Astrocyte (in vitro differentiated cells and primary cell): ENCODE measurements around the gene KCNK15. TPM values are rescaled to one million over a fixed set of nuclear protein-coding genes. Genes with fewer than 3 reads are reported as not detected.

Experiments
- DNase-seq: peaks from one replicate; pipeline ENCODE4 v3.0.0-alpha.2; 2010; ENCODE audit warnings: low read depth
- FAIRE-seq: peaks from 2 replicates; lab custom pipeline; 2011; peaks lifted over from hg19 to GRCh38; lab: Jason Lieb, UNC
- H2AFZ ChIP-seq: 2 replicates; pipeline ENCODE4 v1.6.0; 2012; ENCODE audit warnings: low read depth, low read length, inconsistent platforms
- H3K27ac ChIP-seq: 2 replicates; pipeline ENCODE4 v1.5.1; 2011; ENCODE audit warnings: low read depth, low read length, inconsistent platforms
- H3K27me3 ChIP-seq: 2 replicates; pipeline ENCODE4 v1.6.0; 2011; ENCODE audit warnings: low read length, inconsistent platforms; ENCODE audit not compliant: insufficient read depth
- H3K36me3 ChIP-seq: 2 replicates; pipeline ENCODE4 v1.5.1; 2011; ENCODE audit warnings: low read length, inconsistent platforms; ENCODE audit not compliant: insufficient read depth
- H3K4me1 ChIP-seq: 2 replicates; pipeline ENCODE4 v1.5.1; 2011; ENCODE audit warnings: low read length, inconsistent platforms; ENCODE audit not compliant: insufficient read depth
- H3K4me2 ChIP-seq: 2 replicates; pipeline ENCODE4 v1.6.0; 2012; ENCODE audit warnings: low read length, inconsistent platforms
- H3K4me3 ChIP-seq: 2 replicates; pipeline ENCODE4 v1.5.1; 2011; ENCODE audit warnings: low read depth, mild to moderate bottlenecking, low read length, inconsistent platforms; ENCODE audit not compliant: insufficient read depth
- H3K79me2 ChIP-seq: 2 replicates; pipeline ENCODE4 v1.6.0; 2012; ENCODE audit warnings: mild to moderate bottlenecking, low read length, inconsistent platforms; ENCODE audit not compliant: insufficient read depth
- H3K9ac ChIP-seq: 2 replicates; pipeline ENCODE4 v1.6.0; 2012; ENCODE audit warnings: mild to moderate bottlenecking, low read length, inconsistent platforms
- H3K9me3 ChIP-seq: 2 replicates; pipeline ENCODE4 v1.5.1; 2012; ENCODE audit warnings: low read depth, mild to moderate bottlenecking, low read length, inconsistent platforms; ENCODE audit not compliant: insufficient read depth
- H4K20me1 ChIP-seq: 2 replicates; pipeline ENCODE4 v1.6.0; 2012; ENCODE audit warnings: low read length, inconsistent platforms; ENCODE audit not compliant: insufficient read depth
- H3K27ac Mint-ChIP-seq: one replicate; pipeline ENCODE4 v1.8.0; 2021; ENCODE audit warnings: mild to moderate bottlenecking, mixed read lengths; ENCODE audit not compliant: unreplicated experiment
- H3K27me3 Mint-ChIP-seq: one replicate; pipeline ENCODE4 v1.8.0; 2021; ENCODE audit warnings: low read depth, mixed read lengths; ENCODE audit not compliant: unreplicated experiment
- H3K36me3 Mint-ChIP-seq: one replicate; pipeline ENCODE4 v1.8.0; 2021; ENCODE audit warnings: low read depth, mixed read lengths; ENCODE audit not compliant: unreplicated experiment
- H3K4me1 Mint-ChIP-seq: one replicate; pipeline ENCODE4 v1.8.0; 2021; ENCODE audit warnings: low read depth, mixed read lengths; ENCODE audit not compliant: unreplicated experiment
- H3K4me3 Mint-ChIP-seq: one replicate; pipeline ENCODE4 v1.8.0; 2021; ENCODE audit warnings: mild to moderate bottlenecking, moderate library complexity, mixed read lengths; ENCODE audit not compliant: unreplicated experiment
- H3K9me3 Mint-ChIP-seq: one replicate; pipeline ENCODE4 v1.8.0; 2021; ENCODE audit warnings: mild to moderate bottlenecking, mixed read lengths; ENCODE audit not compliant: unreplicated experiment
- CTCF ChIP-seq: IDR thresholded peaks from 2 replicates; pipeline ENCODE4 v1.5.1; 2011; ENCODE audit warnings: low read depth, mild to moderate bottlenecking, inconsistent platforms, low read length, moderate library complexity; ENCODE audit not compliant: insufficient read depth
- EZH2 ChIP-seq: IDR thresholded peaks from 2 replicates; pipeline ENCODE4 v1.6.1; 2012; ENCODE audit warnings: mild to moderate bottlenecking, low read length, inconsistent platforms; ENCODE audit not compliant: insufficient read depth
- total RNA-seq: library from RNA; stranded (reverse); gene quantifications from 2 replicates; pipeline ENCODE4 v1.2.1, GENCODE V29; 2021

KCNK15 gene
- total RNA-seq, 1 donor from 2014 or later = 0.14 TPM

GRCh38 chr20:44724423-44725091 lies 21.1 kb upstream of the KCNK15 start:
- H4K20me1 ChIP-seq = peaks cover 8% of the 10 kb centered on the region
- Mint-ChIP-seq H3K4me1 (peaks cover 17% of the 10 kb centered on the region), H3K4me3 (no peak overlapping the region), H3K9me3 (no peaks in the 10 kb centered on the region), H3K27me3 (peaks cover 4% of the 10 kb centered on the region), H3K27ac (no peak overlapping the region), H3K36me3 (no peaks in the 10 kb centered on the region)
- DNase-seq (no peak), FAIRE-seq (no peak)
- TF ChIP-seq EZH2 = no peak
- no peak for TF ChIP-seq CTCF
- no peaks in the 10 kb centered on the region for H3K27me3 ChIP-seq
- H3K4me2 ChIP-seq = no peak overlapping the region
- peaks cover 18% of the 10 kb centered on the region for H3K4me1 ChIP-seq
- H3K27ac ChIP-seq = no peak overlapping the region
- no peaks in the 10 kb centered on the region for H3K79me2 ChIP-seq
- no peaks in the 10 kb centered on the region for H3K36me3 ChIP-seq
- no peaks in the 10 kb centered on the region for H3K9me3 ChIP-seq
- no peak overlapping the region for H3K9ac ChIP-seq
- H3K4me3 ChIP-seq = no peak overlapping the region
- H2AFZ ChIP-seq = no peak overlapping the region

GRCh38 chr20:44725837-44726236 lies 19.8 kb upstream of the KCNK15 start:
- Histone ChIP-seq H3K4me3 (no peak overlapping the region), H3K27ac (no peak overlapping the region), H3K27me3 (no peaks in the 10 kb centered on the region), H3K4me2 (no peak overlapping the region), H3K36me3 (no peaks in the 10 kb centered on the region), H2AFZ (no peak overlapping the region), H3K79me2 (no peaks in the 10 kb centered on the region), H3K4me1 (peaks cover 20% of the 10 kb centered on the region), H3K9me3 (no peaks in the 10 kb centered on the region), H3K9ac (no peak overlapping the region), H4K20me1 (peaks cover 1% of the 10 kb centered on the region)
- H3K36me3 Mint-ChIP-seq = no peaks in the 10 kb centered on the region
- H3K4me3 Mint-ChIP-seq = no peak overlapping the region
- peaks cover 19% of the 10 kb centered on the region for H3K4me1 Mint-ChIP-seq
- peaks cover 2% of the 10 kb centered on the region for H3K27me3 Mint-ChIP-seq
- no peak overlapping the region for H3K27ac Mint-ChIP-seq
- FAIRE-seq (no peak), DNase-seq (no peak)
- H3K9me3 Mint-ChIP-seq = no peaks in the 10 kb centered on the region
- TF ChIP-seq EZH2 (no peak), CTCF (no peak)

GRCh38 chr20:44727039-44727438 lies 18.6 kb upstream of the KCNK15 start:
- no peak for FAIRE-seq
- Histone ChIP-seq H3K4me2 (no peak overlapping the region), H4K20me1 (no peaks in the 10 kb centered on the region), H3K36me3 (no peaks in the 10 kb centered on the region), H3K27ac (no peak overlapping the region), H3K4me3 (no peak overlapping the region), H3K9ac (no peak overlapping the region), H3K27me3 (no peaks in the 10 kb centered on the region), H2AFZ (no peak overlapping the region), H3K79me2 (no peaks in the 10 kb centered on the region), H3K4me1 (peaks cover 24% of the 10 kb centered on the region), H3K9me3 (no peaks in the 10 kb centered on the region)
- H3K27ac Mint-ChIP-seq = no peak overlapping the region
- H3K4me1 Mint-ChIP-seq = peaks cover 21% of the 10 kb centered on the region
- DNase-seq = no peak
- H3K36me3 Mint-ChIP-seq = no peaks in the 10 kb centered on the region
- TF ChIP-seq EZH2 (no peak), CTCF (no peak)
- peaks cover 2% of the 10 kb centered on the region for H3K27me3 Mint-ChIP-seq
- no peak overlapping the region for H3K4me3 Mint-ChIP-seq
- no peaks in the 10 kb centered on the region for H3K9me3 Mint-ChIP-seq
